HG03558 (cell line): ENCODE measurements around the gene CDK11B.
A peak's percentile ranks its signal among the peaks of the same experiment; 100 is the strongest.
"Not testable (repeated sequence)": the region's sequence is repeated elsewhere in the genome, so short reads cannot be mapped to it uniquely, and the experiment has no call there.

Experiments
- ATAC-seq: cut with Tn5 transposase; IDR thresholded peaks from one replicate; pipeline ENCODE4 v1.9.1; 2021; ENCODE audit warnings: moderate number of reproducible peaks; ENCODE audit not compliant: unreplicated experiment; ENCODE audit errors: extremely low read depth

Gene CDK11B

GRCh38 chr1:1658583-1659549 is at the start of gene CDK11B:
Gene CDK11B (minus strand): TSS chr1:1659004. CDS start chr1:1657485, 1,519 bp downstream.
- ATAC-seq: peak; percentile 57

GRCh38 chr1:1707897-1708296 is 49.1 kb upstream of the CDK11B start:
- ATAC-seq: not testable (repeated sequence)

- ATAC-seq: not testable (repeated sequence)
Observed at GRCh38 chr1:1707241-1707640, 48.4 kb upstream of the CDK11B start.

- ATAC-seq: not testable (repeated sequence)
Observed at GRCh38 chr1:1705623-1706022, 46.8 kb upstream of the CDK11B start.

GRCh38 chr1:1704284-1704957 is 45.6 kb upstream of the CDK11B start:
- not testable (repeated sequence) for ATAC-seq

GRCh38 chr1:1703796-1704195 is 45.0 kb upstream of the CDK11B start:
- ATAC-seq: no peak

GRCh38 chr1:1702506-1702905 is 43.7 kb upstream of the CDK11B start:
- ATAC-seq: not testable (repeated sequence)

- not testable (repeated sequence) for ATAC-seq
Observed at GRCh38 chr1:1700557-1700956, 41.8 kb upstream of the CDK11B start.

- not testable (repeated sequence) for ATAC-seq
Observed at GRCh38 chr1:1700067-1700466, 41.3 kb upstream of the CDK11B start.

- ATAC-seq: not testable (repeated sequence)
Observed at GRCh38 chr1:1699061-1699460, 40.3 kb upstream of the CDK11B start.

- ATAC-seq: not testable (repeated sequence)
Observed at GRCh38 chr1:1697358-1698183, 38.8 kb upstream of the CDK11B start.

GRCh38 chr1:1696431-1697357 is 37.9 kb upstream of the CDK11B start:
- not testable (repeated sequence) for ATAC-seq

- ATAC-seq: peak; percentile 53
Observed at GRCh38 chr1:1692714-1693647, 34.2 kb upstream of the CDK11B start, which contains the start of gene SLC35E2B. Gene SLC35E2B (minus strand): TSS chr1:1692795. CDS start chr1:1676699, 16,096 bp downstream.

GRCh38 chr1:1692324-1692713 is 33.5 kb upstream of the CDK11B start:
- ATAC-seq: peak; percentile 20

- not testable (repeated sequence) for ATAC-seq
Observed at GRCh38 chr1:1691443-1691842, 32.6 kb upstream of the CDK11B start.

GRCh38 chr1:1689526-1689925 is 30.7 kb upstream of the CDK11B start:
- not testable (repeated sequence) for ATAC-seq

- no peak for ATAC-seq
Observed at GRCh38 chr1:1687846-1688245, 29.0 kb upstream of the CDK11B start.
